Calu3 (cell line): ENCODE measurements around the gene PRELID3B. TPM values are rescaled to one million over a fixed set of nuclear protein-coding genes. Genes with fewer than 3 reads are reported as not detected.

Experiments
- BruUV-seq: library from RNA; stranded (reverse); fragments of 400-500 nt; replicated peaks from 2 replicates; lab custom pipeline; 2021; lab: Mats Ljungman, UMichigan
- CTCF ChIA-PET: fragments of 300-600 bp; sonication (Branson Sonifier 250); formaldehyde crosslinking; loops from one replicate; lab custom pipeline; 2022; ENCODE audit warnings: antibody characterized with exemption; lab: Charles Lee
- DNase-seq: peaks from one replicate; pipeline ENCODE4 v3.0.0; 2022
- H3K27ac Mint-ChIP-seq: one replicate; pipeline ENCODE4 v1.8.0; 2022; ENCODE audit warnings: mixed read lengths; ENCODE audit not compliant: unreplicated experiment
- H3K27me3 Mint-ChIP-seq: one replicate; pipeline ENCODE4 v1.8.0; 2022; ENCODE audit warnings: mixed read lengths; ENCODE audit not compliant: unreplicated experiment
- H3K36me3 Mint-ChIP-seq: one replicate; pipeline ENCODE4 v1.8.0; 2022; ENCODE audit warnings: mild to moderate bottlenecking, moderate library complexity, mixed read lengths; ENCODE audit not compliant: insufficient read depth, unreplicated experiment
- H3K4me1 Mint-ChIP-seq: one replicate; pipeline ENCODE4 v1.8.0; 2022; ENCODE audit warnings: mild to moderate bottlenecking, low read depth, mixed read lengths; ENCODE audit not compliant: unreplicated experiment
- H3K4me3 Mint-ChIP-seq: one replicate; pipeline ENCODE4 v1.8.0; 2022; ENCODE audit warnings: mild to moderate bottlenecking, low read depth, moderate library complexity, mixed read lengths; ENCODE audit not compliant: unreplicated experiment
- H3K9me3 Mint-ChIP-seq: one replicate; pipeline ENCODE4 v1.8.0; 2022; ENCODE audit warnings: low read depth, mixed read lengths; ENCODE audit not compliant: unreplicated experiment
- intact Hi-C: fragments of 100-400 bp; cut with micrococcal nuclease; formaldehyde crosslinking; loops from one replicate; pipeline ENCODE4 v1.10.0; 2022; ENCODE audit not compliant: unreplicated experiment
- total RNA-seq: library from RNA; stranded (reverse); gene quantifications from 2 replicates; pipeline ENCODE4 v1.2.3, GENCODE V29; 2022
- TF ChIP-seq, protein P1 (sequence below): fragments of 200-600 bp; IDR thresholded peaks from one replicate; pipeline ENCODE4 v1.8.0; 2022; ENCODE audit warnings: antibody characterized with exemption; ENCODE audit not compliant: unreplicated experiment

Gene PRELID3B
- total RNA-seq, 1 experiment from 2014 or later = 136 TPM

DNA sequence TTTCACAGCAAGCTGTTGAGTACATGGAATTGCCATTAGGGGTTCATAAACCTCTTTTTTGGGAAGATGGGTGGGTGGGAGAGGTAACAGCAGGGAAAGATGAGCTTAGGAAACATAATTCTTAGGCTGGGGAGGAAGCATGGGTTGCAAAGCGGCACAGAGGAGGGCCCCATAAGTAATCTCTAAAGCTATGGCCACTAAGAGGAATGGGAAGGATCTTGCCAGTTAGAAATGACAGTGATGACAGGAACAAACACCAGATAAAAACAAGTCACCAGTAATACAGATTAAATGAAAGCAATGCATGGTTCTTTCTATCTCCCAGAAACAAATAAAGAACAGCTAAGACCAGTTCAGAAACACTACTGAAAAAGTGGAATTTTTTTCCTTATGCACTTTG is 31.0 kb upstream of the PRELID3B start:
- BruUV-seq = no TSS peak
- CTCF ChIA-PET = interaction anchor here (0.6 to 1.4 kb wide), 2 partner anchors 10 to 423 kb away, joined by 3 to 6 read pairs; no protein-coding TSS in a partner anchor
- Mint-ChIP-seq H3K36me3 (no peaks in the 10 kb centered on the region), H3K9me3 (no peaks in the 10 kb centered on the region), H3K4me1 (no peaks in the 10 kb centered on the region), H3K27ac (no peak overlapping the region), H3K4me3 (no peak overlapping the region), H3K27me3 (peaks cover 100% of the 10 kb centered on the region)
- DNase-seq = no peak
- TF ChIP-seq, protein P1, sequence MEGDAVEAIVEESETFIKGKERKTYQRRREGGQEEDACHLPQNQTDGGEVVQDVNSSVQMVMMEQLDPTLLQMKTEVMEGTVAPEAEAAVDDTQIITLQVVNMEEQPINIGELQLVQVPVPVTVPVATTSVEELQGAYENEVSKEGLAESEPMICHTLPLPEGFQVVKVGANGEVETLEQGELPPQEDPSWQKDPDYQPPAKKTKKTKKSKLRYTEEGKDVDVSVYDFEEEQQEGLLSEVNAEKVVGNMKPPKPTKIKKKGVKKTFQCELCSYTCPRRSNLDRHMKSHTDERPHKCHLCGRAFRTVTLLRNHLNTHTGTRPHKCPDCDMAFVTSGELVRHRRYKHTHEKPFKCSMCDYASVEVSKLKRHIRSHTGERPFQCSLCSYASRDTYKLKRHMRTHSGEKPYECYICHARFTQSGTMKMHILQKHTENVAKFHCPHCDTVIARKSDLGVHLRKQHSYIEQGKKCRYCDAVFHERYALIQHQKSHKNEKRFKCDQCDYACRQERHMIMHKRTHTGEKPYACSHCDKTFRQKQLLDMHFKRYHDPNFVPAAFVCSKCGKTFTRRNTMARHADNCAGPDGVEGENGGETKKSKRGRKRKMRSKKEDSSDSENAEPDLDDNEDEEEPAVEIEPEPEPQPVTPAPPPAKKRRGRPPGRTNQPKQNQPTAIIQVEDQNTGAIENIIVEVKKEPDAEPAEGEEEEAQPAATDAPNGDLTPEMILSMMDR = no peak
- intact Hi-C loops = no loop called here

DNA sequence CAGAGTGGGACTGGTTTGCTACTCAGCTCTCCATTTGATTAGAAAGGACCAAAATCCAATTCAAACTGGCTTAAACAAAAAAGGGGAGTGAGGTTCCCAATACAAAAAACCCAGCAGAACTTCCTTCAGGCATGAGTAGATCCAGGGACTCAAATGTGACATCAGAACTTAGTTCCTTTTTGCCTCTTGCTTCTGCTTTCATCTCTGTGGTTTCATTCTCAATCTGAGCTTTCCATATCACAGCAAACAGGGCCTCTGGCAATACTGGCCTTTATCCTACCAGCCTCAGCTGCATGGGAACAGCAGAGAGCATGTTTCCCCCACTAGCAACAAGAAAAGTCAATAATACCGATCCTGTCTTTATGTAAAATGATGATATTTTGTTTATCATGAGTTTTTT is 28.6 kb upstream of the PRELID3B start:
- Mint-ChIP-seq H3K4me1 (no peaks in the 10 kb centered on the region), H3K27me3 (peaks cover 96% of the 10 kb centered on the region), H3K36me3 (no peaks in the 10 kb centered on the region), H3K27ac (no peak overlapping the region), H3K9me3 (no peaks in the 10 kb centered on the region), H3K4me3 (no peak overlapping the region)
- intact Hi-C loops = no loop called here
- no TSS peak for BruUV-seq
- no peak for DNase-seq
- CTCF ChIA-PET = interaction anchor here (0.5 kb wide), 1 partner anchor 312 kb away, joined by 3 read pairs; no protein-coding TSS in a partner anchor
- TF ChIP-seq, protein P1 = no peak

DNA sequence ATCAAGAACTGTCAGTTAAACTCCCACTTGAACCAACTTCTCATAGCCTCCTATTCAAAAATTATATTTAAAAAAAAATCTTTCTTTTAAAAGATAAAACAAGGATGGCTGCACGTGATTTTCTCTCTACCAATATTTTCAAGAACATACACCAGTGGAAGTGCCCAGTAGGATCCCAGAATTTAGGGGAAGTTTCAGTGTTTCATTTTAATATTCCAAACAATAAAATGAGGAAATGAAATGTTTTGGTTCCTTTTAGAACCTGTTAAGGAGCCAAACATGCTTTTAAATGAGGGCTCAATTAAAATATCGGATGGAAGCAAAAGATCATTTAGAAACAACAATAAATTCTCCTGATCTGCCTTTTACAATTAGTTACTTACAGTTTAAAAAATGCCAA is 26.4 kb upstream of the PRELID3B start:
- no peaks in the 10 kb centered on the region for H3K9me3 Mint-ChIP-seq
- no TSS peak for BruUV-seq
- no peaks in the 10 kb centered on the region for H3K36me3 Mint-ChIP-seq
- intact Hi-C loops = no loop called here
- H3K4me3 Mint-ChIP-seq = no peak overlapping the region
- H3K27me3 Mint-ChIP-seq = peaks cover 78% of the 10 kb centered on the region
- no peak for DNase-seq
- H3K4me1 Mint-ChIP-seq = peaks cover 1% of the 10 kb centered on the region
- CTCF ChIA-PET = no interaction called here
- TF ChIP-seq, protein P1 = no peak
- no peak overlapping the region for H3K27ac Mint-ChIP-seq

DNA sequence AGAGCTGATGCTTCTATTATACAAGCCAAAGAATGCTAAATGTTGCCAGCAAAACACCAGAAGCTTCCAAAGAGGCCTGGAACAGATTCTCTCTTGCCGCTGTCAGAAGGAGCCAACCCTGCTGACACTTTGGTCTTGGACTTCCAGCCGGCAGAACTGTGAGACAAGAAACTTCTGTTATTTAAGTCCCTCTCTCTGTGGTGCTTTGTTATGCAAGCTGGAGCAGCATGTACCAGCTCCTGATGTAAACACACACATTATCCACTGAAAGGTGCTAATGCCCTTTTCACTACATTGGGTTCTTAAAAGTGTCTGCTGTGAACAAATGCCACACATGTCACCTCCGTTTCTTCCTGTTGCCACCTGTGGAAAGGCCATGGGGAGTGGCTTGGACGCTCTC is 25.9 kb upstream of the PRELID3B start:
- DNase-seq = no peak
- Mint-ChIP-seq H3K4me3 (no peak overlapping the region), H3K4me1 (peaks cover 6% of the 10 kb centered on the region), H3K9me3 (no peaks in the 10 kb centered on the region), H3K36me3 (no peaks in the 10 kb centered on the region), H3K27ac (no peak overlapping the region), H3K27me3 (peaks cover 78% of the 10 kb centered on the region)
- CTCF ChIA-PET = no interaction called here
- intact Hi-C loops = no loop called here
- BruUV-seq = no TSS peak
- TF ChIP-seq, protein P1 = no peak
